Heart right ventricle (tissue), 16 donors: Measurements from ENCODE around the gene STRN. TPM values are rescaled to one million over a fixed set of nuclear protein-coding genes. Genes with fewer than 3 reads are reported as not detected.

Experiments used
- ATAC-seq, 8 donors: fragments of 200-7000 bp; cut with Tn5 transposase; one replicate each; pipeline ENCODE4 v1.9.1; 2020; ENCODE audit warnings: mild to moderate bottlenecking in 8 of 8, moderate library complexity in 8 of 8, moderate number of reproducible peaks in 1 of 8
- DNase-seq, 2 donors: peaks; one replicate each; pipeline ENCODE4 v3.0.0-alpha.2; 2020
- H3K27ac ChIP-seq, 10 donors: fragments of 200-600 bp; sonication (generic) in 2 of 10; one replicate each; pipeline versions ENCODE4 v1.5.0 to v1.8.0; 2020 to 2022; ENCODE audit warnings: mild to moderate bottlenecking in 3 of 10
- H3K27me3 ChIP-seq, 7 donors: fragments of 200-600 bp; one replicate each; pipeline ENCODE4 v1.8.0; 2021 to 2022; ENCODE audit warnings: mild to moderate bottlenecking in 2 of 7
- H3K36me3 ChIP-seq, 9 donors: fragments of 200-600 bp; sonication (generic) in 1 of 9; one replicate each; pipeline versions ENCODE4 v1.5.0 to v1.8.0; 2020 to 2022; ENCODE audit warnings: mild to moderate bottlenecking in 2 of 9
- H3K4me1 ChIP-seq, 9 donors: fragments of 200-600 bp; sonication (generic) in 1 of 9; one replicate each; pipeline versions ENCODE4 v1.5.0 to v1.8.0; 2020 to 2022; ENCODE audit warnings: mild to moderate bottlenecking in 4 of 9
- H3K4me3 ChIP-seq, 10 donors: fragments of 200-600 bp; sonication (generic) in 2 of 10; one replicate each; pipeline versions ENCODE4 v1.5.0 to v1.8.0; 2020 to 2022; ENCODE audit warnings: mild to moderate bottlenecking in 7 of 10, moderate library complexity in 2 of 10
- H3K9me3 ChIP-seq, 11 donors: fragments of 200-600 bp in 10 of 11; sonication (generic) in 2 of 11; one replicate each; pipeline versions ENCODE4 v1.5.0 to v1.8.0; 2013 to 2022; ENCODE audit warnings: mild to moderate bottlenecking in 2 of 11, control low read depth in 1 of 11, moderate library complexity in 1 of 11
- WGBS, 2 donors: extraction: QIAGEN DNeasy Blood & Tissue Kit; methylation state at CpG; one replicate each; pipeline ENCODE4 v1.1.7; 2013; ENCODE audit warnings: inconsistent platforms in 1 of 2; 5-methylcytosine and 5-hydroxymethylcytosine counted together
- intact Hi-C, 10 donors: fragments of 100-400 bp; cut with DNase I; formaldehyde crosslinking; loops; one replicate each; pipeline versions ENCODE4 v1.11.1 to v1.14.2; 2022
- polyA plus RNA-seq, 2 donors: library from polyadenylated mRNA; stranded (reverse); fragments of 200-250 nt; gene quantifications; one replicate each; pipeline ENCODE4 v1.2.3, GENCODE V29; 2013
- total RNA-seq, 10 donors: library from RNA; stranded (reverse); fragmentation: NEBNext Ultra II Directional in 3 of 10; extraction: Animal tissue kit (Norgen Biotek cat#: 25700) in 3 of 10; gene quantifications; one replicate each; pipeline versions ENCODE4 v1.2.1 to v1.2.4, GENCODE V29; 2021 to 2023
- TF ChIP-seq, protein P1 (sequence below), 9 donors: fragments of 200-600 bp; sonication (generic) in 2 of 9; IDR thresholded peaks; one replicate each; pipeline versions ENCODE4 v1.5.0 to v1.8.0; 2021 to 2022; ENCODE audit warnings: antibody characterized with exemption in 9 of 9, mild to moderate bottlenecking in 5 of 9, moderate library complexity in 1 of 9
- donor health status: Arrhythmogenic right ventricular cardiomyopathy.
- donor health status: ischemic (EF 13 %, LVEDD 7.1; RV severe dilation, severe dysfunction).
- donor health status: healthy with polysubstance abuse.
- donor health status: DM: no; HTN: yes; CAD: no.
- donor health status: DM: no; HTN: no; CAD: no.
- donor health status: ischemic (EF 25% LVEDD 6.9; RV normal size, moderate dysfunction).
- donor health status: ischemic (EF 25% LVEDD 5.7; RV mildly dilated, moderate dysfunction).
- donor health status: healthy.
- donor health status: DM: yes; HTN: yes; CAD: no.
- donor health status: Ischemic cardiomyopathy.
- donor health status: ischemic (EF 35%, LVEDD 5.7; RV mildly dilated, moderate dysfunction).
- donor health status: nonischemic (EF 11% LVEDD 7.7; RV severe dilation, severe dysfunction).
- donor health status: DM: yes; HTN: yes; CAD: no.
- donor health status: PGD.
- donor health status: ischemic (EF 29% LVEDD 5.4; RV normal size, mild dysfunction).
- donor health status: nonischemic (EF 23%, LVEDD 6.1; RV moderate dilation, normal function).

Gene STRN
- total and polyA plus RNA-seq, 12 donors: 8.6 to 102 (median 61.8) TPM

DNA sequence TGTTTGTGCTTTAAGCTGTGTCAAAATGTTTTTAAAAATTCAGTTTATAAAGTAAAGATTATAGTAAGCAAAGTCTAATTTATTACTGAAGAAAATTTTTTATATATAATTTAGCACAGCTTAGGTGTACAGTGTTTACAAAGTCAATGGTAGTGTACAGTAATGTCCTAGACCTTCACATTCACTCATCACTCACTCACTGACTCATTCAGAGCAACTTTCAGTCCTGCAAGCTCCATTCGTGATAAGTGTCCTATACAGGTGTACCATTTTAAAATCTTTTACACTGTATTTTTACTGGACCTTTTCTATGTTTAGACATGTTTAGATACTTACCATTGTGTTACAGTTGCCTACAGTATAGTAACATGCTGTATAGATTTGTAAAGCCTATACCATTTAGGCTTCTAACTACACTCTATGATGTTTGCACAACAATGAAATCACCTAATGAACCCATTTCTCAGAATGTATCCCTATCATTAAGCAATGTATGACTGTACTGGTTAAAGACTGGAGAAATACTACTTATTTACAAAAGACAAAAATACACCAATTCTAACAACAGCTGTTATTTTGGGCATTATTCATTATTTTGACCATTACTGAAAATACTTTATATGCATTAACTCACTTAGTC is 95.1 kb downstream of the STRN start:
- Histone ChIP-seq H3K27ac (no peak overlapping the region), H3K4me1 (no peaks in the 10 kb centered on the region), H3K4me3 (no peak overlapping the region), H3K9me3 (peaks cover 0 to 5% (median 0%) of the 10 kb centered on the region in 11 donors), H3K27me3 (no peaks in the 10 kb centered on the region), H3K36me3 (peaks cover 0 to 100% (median 33%) of the 10 kb centered on the region in 9 donors)
- WGBS, 2 donors: 56 to 58% methylated on average over 1 of the region's 1 CpG
- intact Hi-C loops: no loop called here
- TF ChIP-seq, protein P1, sequence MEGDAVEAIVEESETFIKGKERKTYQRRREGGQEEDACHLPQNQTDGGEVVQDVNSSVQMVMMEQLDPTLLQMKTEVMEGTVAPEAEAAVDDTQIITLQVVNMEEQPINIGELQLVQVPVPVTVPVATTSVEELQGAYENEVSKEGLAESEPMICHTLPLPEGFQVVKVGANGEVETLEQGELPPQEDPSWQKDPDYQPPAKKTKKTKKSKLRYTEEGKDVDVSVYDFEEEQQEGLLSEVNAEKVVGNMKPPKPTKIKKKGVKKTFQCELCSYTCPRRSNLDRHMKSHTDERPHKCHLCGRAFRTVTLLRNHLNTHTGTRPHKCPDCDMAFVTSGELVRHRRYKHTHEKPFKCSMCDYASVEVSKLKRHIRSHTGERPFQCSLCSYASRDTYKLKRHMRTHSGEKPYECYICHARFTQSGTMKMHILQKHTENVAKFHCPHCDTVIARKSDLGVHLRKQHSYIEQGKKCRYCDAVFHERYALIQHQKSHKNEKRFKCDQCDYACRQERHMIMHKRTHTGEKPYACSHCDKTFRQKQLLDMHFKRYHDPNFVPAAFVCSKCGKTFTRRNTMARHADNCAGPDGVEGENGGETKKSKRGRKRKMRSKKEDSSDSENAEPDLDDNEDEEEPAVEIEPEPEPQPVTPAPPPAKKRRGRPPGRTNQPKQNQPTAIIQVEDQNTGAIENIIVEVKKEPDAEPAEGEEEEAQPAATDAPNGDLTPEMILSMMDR (IDR thresholded peaks at IDR 0.05): no peak
- ATAC-seq (no peak), DNase-seq (no peak)

DNA sequence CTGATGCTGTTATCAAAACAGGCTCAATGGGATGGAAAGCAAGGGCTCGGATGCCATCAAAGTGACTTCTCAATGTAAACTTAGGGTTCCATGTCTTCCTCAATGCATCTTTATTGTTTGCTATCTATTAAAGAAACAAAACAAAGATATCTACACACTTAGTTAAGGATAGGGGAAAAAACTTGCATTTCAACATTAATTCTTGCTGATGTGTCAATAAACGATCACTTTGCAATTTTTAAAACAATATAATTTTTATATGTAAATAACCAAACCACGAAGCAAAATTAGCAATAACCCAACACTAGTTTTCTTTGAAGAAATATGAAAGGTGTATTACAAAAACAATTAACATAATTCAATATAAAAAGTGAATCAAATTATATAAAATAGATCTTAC is 96.7 kb downstream of the STRN start:
- Histone ChIP-seq H3K27me3 (no peaks in the 10 kb centered on the region), H3K4me1 (no peaks in the 10 kb centered on the region), H3K9me3 (peaks cover 0 to 5% (median 0%) of the 10 kb centered on the region in 11 donors), H3K4me3 (no peak overlapping the region), H3K27ac (no peak overlapping the region), H3K36me3 (peaks cover 0 to 100% (median 27%) of the 10 kb centered on the region in 9 donors)
- intact Hi-C loops: no loop called here
- TF ChIP-seq, protein P1 (IDR thresholded peaks at IDR 0.05): no peak
- no peak for ATAC-seq
- DNase-seq: no peak
- WGBS, 2 donors: 65 to 79% methylated on average over 3 of the region's 3 CpGs

DNA sequence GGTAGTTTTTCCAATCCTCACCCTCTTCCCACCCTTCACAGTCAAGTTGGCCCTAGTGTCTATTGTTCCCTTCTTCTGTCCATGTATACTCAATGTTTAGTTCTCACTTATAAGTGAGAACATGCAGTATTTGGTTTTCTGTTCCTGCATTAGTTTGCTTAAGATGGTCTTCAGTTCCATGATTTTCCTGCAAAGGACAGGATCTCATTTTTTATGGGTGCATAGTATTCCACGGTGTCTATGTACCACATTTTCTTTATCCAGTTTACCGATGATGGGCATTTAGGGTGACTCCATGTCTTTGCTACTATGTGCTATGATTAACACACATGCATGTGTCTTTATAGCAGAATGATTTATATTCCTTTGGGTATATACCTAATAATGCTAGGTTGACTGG is 104.4 kb downstream of the STRN start:
- WGBS, 2 donors: 97% methylated on average over 2 of the region's 2 CpGs
- peaks cover 0 to 92% (median 42%) of the 10 kb centered on the region in 9 donors for H3K36me3 ChIP-seq
- TF ChIP-seq, protein P1 (IDR thresholded peaks at IDR 0.05): no peak
- H3K27me3 ChIP-seq: no peaks in the 10 kb centered on the region
- intact Hi-C loops: no loop called here
- H3K4me3 ChIP-seq: no peak overlapping the region
- DNase-seq (no peak), ATAC-seq (no peak)
- H3K9me3 ChIP-seq: no peaks in the 10 kb centered on the region
- H3K4me1 ChIP-seq: no peaks in the 10 kb centered on the region
- H3K27ac ChIP-seq: no peak overlapping the region

DNA sequence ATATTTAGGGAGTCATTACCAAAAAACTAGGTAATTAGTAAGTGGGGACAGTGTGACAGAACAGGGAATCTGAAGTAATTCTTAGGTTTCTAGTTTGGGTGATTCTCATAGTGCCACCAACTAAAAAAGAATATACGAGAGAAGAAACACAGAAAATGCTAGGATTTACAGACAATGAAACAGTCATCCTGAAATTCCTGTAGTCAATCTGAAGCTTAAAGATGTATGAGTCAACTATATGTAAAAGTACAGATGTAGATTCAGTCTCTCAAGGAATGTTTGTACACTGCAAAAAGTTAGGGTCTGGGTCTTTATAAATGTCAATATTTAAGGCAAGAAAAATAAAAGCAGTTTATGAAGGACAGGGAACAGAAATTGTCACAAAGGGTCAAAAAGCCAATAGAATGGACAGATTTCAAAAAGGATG is 107.0 kb downstream of the STRN start:
- WGBS, 2 donors: 95 to 97% methylated on average over 1 of the region's 1 CpG
- DNase-seq (no peak), ATAC-seq (no peak)
- intact Hi-C loops: no loop called here
- Histone ChIP-seq H3K4me1 (no peaks in the 10 kb centered on the region), H3K4me3 (no peak overlapping the region), H3K9me3 (no peaks in the 10 kb centered on the region), H3K27me3 (no peaks in the 10 kb centered on the region), H3K27ac (no peak overlapping the region), H3K36me3 (peaks cover 0 to 92% (median 42%) of the 10 kb centered on the region in 9 donors)
- TF ChIP-seq, protein P1 (IDR thresholded peaks at IDR 0.05): no peak
